GM12878 (cell line): Measurements from ENCODE around the gene PRKCZ. TPM values are rescaled to one million over a fixed set of nuclear protein-coding genes. Genes with fewer than 3 reads are reported as not detected.
A peak's percentile ranks its signal among the peaks of the same experiment; 100 is the strongest.

Experiments used
- ATAC-seq: fragments of 200-7000 bp; cut with Tn5 transposase; 3 replicates; pipeline ENCODE4 v1.9.1; 2020; ENCODE audit warnings: mild to moderate bottlenecking, moderate library complexity
- BruUV-seq: library from RNA; stranded (reverse); fragments of 400-500 nt; replicated peaks from 2 replicates; lab custom pipeline; 2021; lab: Mats Ljungman, UMichigan
- CTCF ChIA-PET: fragments of 300-600 bp; sonication (Branson Sonifier 250); formaldehyde crosslinking; extraction: SDS; loops from one replicate; lab custom pipeline; 2021; ENCODE audit warnings: inconsistent platforms; lab: Yijun Ruan, JAX
- POLR2A ChIA-PET: fragments of 350-600 bp; formaldehyde crosslinking; extraction: SDS; loops from one replicate; lab custom pipeline; 2021; ENCODE audit warnings: inconsistent platforms; lab: Charles Lee
- RAD21 ChIA-PET: fragments of 300-600 bp; sonication (Branson Sonifier 250); formaldehyde crosslinking; loops from one replicate; lab custom pipeline; 2023; ENCODE audit warnings: antibody characterized with exemption; ENCODE audit not compliant: unreplicated experiment; lab: Charles Lee
- SMC1A ChIA-PET: fragments of 300-600 bp; sonication (Branson Sonifier 250); formaldehyde crosslinking; loops from one replicate; lab custom pipeline; 2023; ENCODE audit not compliant: unreplicated experiment, uncharacterized antibody; lab: Charles Lee
- DNase-seq: peaks from one replicate; pipeline ENCODE4 v3.0.0-alpha.2; 2011; ENCODE audit warnings: low read depth, low spot score
- FAIRE-seq: peaks from 3 replicates; lab custom pipeline; 2011; peaks lifted over from hg19 to GRCh38; lab: Jason Lieb, UNC
- H2AFZ ChIP-seq: 2 replicates; pipeline ENCODE4 v1.6.0; 2011; ENCODE audit warnings: low read depth, low read length, control low read depth; ENCODE audit not compliant: control insufficient read depth
- H3K27ac ChIP-seq: 2 replicates; pipeline ENCODE4 v1.5.1; 2011; ENCODE audit warnings: control low read depth; ENCODE audit not compliant: control insufficient read depth, insufficient read depth
- H3K27me3 ChIP-seq, 2 experiments: replicated peaks in 1 of 2; 2 replicates each; pipeline versions ENCODE4 v1.6.0 to v1.6.1; 2011; ENCODE audit warnings: low read length in 1 of 2; ENCODE audit not compliant: control insufficient read depth in 2 of 2, insufficient read depth in 2 of 2
- H3K36me3 ChIP-seq, 2 experiments: 2 replicates each; pipeline ENCODE4 v1.5.1; 2011; ENCODE audit warnings: low read length in 1 of 2; ENCODE audit not compliant: control insufficient read depth in 2 of 2, insufficient read depth in 2 of 2
- H3K4me1 ChIP-seq: 2 replicates; pipeline ENCODE4 v1.6.1; 2011; ENCODE audit warnings: mild to moderate bottlenecking, low read length, moderate library complexity, mixed read lengths; ENCODE audit not compliant: control insufficient read depth, insufficient read depth
- H3K4me2 ChIP-seq: 2 replicates; pipeline ENCODE4 v1.6.0; 2011; ENCODE audit warnings: control low read depth; ENCODE audit not compliant: control insufficient read depth, insufficient read depth
- H3K4me3 ChIP-seq: fragments of 200-600 bp; sonication (generic); 2 replicates; pipeline ENCODE4 v1.5.1; 2016
- H3K79me2 ChIP-seq: 2 replicates; pipeline ENCODE4 v1.6.0; 2011; ENCODE audit warnings: low read length; ENCODE audit not compliant: control insufficient read depth, insufficient read depth
- H3K9ac ChIP-seq: 2 replicates; pipeline ENCODE4 v1.8.0; 2011; ENCODE audit warnings: low read length, control low read depth, mixed read lengths; ENCODE audit not compliant: control insufficient read depth, insufficient read depth
- H3K9me3 ChIP-seq: replicated peaks from 3 replicates; pipeline ENCODE4 v1.5.1; 2011; ENCODE audit warnings: mild to moderate bottlenecking, low read length; ENCODE audit not compliant: control insufficient read depth, insufficient read depth
- H4K20me1 ChIP-seq: 2 replicates; pipeline ENCODE4 v1.6.0; 2011; ENCODE audit not compliant: control insufficient read depth, insufficient read depth
- E4F1 ChIP-seq: fragments of 450-650 bp; IDR thresholded peaks from 2 replicates; pipeline ENCODE4 v1.6.1; 2018; ENCODE audit warnings: borderline replicate concordance, mild to moderate bottlenecking; ENCODE audit not compliant: partially characterized antibody
- ESRRA ChIP-seq: IDR thresholded peaks from 2 replicates; pipeline ENCODE4 v1.6.1; 2012; ENCODE audit warnings: mild to moderate bottlenecking, low read length, improper control_type of control experiment
- IRF3 ChIP-seq: fragments of 450-650 bp; IDR thresholded peaks from 2 replicates; pipeline ENCODE4 v1.6.1; 2014; ENCODE audit warnings: mild to moderate bottlenecking
- JUNB ChIP-seq: IDR thresholded peaks from 2 replicates; pipeline ENCODE4 v1.6.1; 2016; ENCODE audit warnings: antibody characterized with exemption, mild to moderate bottlenecking
- KLF5 ChIP-seq: fragments of 450-650 bp; IDR thresholded peaks from 2 replicates; pipeline ENCODE4 v1.6.1; 2014; ENCODE audit warnings: mild to moderate bottlenecking; ENCODE audit not compliant: partially characterized antibody
- MYB ChIP-seq: fragments of 150-350 bp; IDR thresholded peaks from 2 replicates; pipeline ENCODE4 v1.6.1; 2014; ENCODE audit warnings: mild to moderate bottlenecking, low read depth, low read length, borderline replicate concordance
- POLR2A ChIP-seq: IDR thresholded peaks from 2 replicates; pipeline ENCODE4 v1.6.1; 2011; ENCODE audit warnings: low read depth, mild to moderate bottlenecking, low read length
- RB1 ChIP-seq: fragments of 450-650 bp; formaldehyde crosslinking; IDR thresholded peaks from 2 replicates; pipeline ENCODE4 v1.6.1; 2017; ENCODE audit warnings: mild to moderate bottlenecking, borderline replicate concordance
- WGBS: methylation state at CpG from one replicate; pipeline ENCODE4 v1.1.6; 2016; ENCODE audit warnings: low lambda C conversion rate; ENCODE audit not compliant: insufficient replicate concordance, insufficient coverage; ENCODE audit errors: missing lambda C conversion rate; 5-methylcytosine and 5-hydroxymethylcytosine counted together
- in situ Hi-C: fragments of 300-500 bp; cut with MboI; formaldehyde crosslinking; loops from 9 replicates; pipeline ENCODE4 v1.14.3; 2018; ENCODE audit warnings: mixed read lengths
- intact Hi-C: fragments of 100-400 bp; cut with micrococcal nuclease; formaldehyde crosslinking; loops from one replicate; pipeline ENCODE4 v1.14.2; 2022; ENCODE audit not compliant: unreplicated experiment
- polyA plus RNA-seq, 11 experiments: library from polyadenylated mRNA; depleted of rRNA in 4 of 11; unstranded in 6 of 11; stranded (reverse) in 5 of 11; fragments of >200 nt; fragmentation: Nextera tagmentation in 4 of 11; fragmentation: Illumina TruSeq in 1 of 11; extraction: Ambion mirVana in 4 of 11; extraction: Trizol in 1 of 11; gene quantifications; 1 replicate in 1 of 11; 2 replicates in 10 of 11; pipeline versions ENCODE4 v1.2.1 to v1.2.3, GENCODE V29; 2011 to 2016; ENCODE audit warnings: inconsistent platforms in 2 of 11, missing spikeins in 2 of 11, low read depth in 1 of 11
- total RNA-seq, 4 experiments: library from RNA; depleted of rRNA in 3 of 4; stranded (reverse); fragments of >200 nt in 3 of 4; fragmentation: Illumina TruSeq in 1 of 4; extraction: Trizol in 1 of 4; gene quantifications; 2 replicates each; pipeline versions ENCODE4 v1.2.1 to v1.2.3, GENCODE V29; 2013 to 2021

The PRKCZ gene
- total and polyA plus RNA-seq, 10 of the 15 experiments (the other 5 are each of a cell fraction or from before 2014, with no cell fraction given): 0.05 to 1.9 (median 0.64) TPM; not detected in 1

- Histone ChIP-seq H3K27ac (no peak overlapping the region), H4K20me1 (no peaks in the 10 kb centered on the region), H3K79me2 (no peaks in the 10 kb centered on the region), H3K36me3 (no peaks in the 10 kb centered on the region; a peak in 1 of 4 replicates), H2AFZ (no peak overlapping the region), H3K4me1 (no peaks in the 10 kb centered on the region), H3K9me3 (no peaks in the 10 kb centered on the region), H3K4me2 (no peak overlapping the region), H3K4me3 (no peak overlapping the region), H3K9ac (no peak overlapping the region), H3K27me3 (no peaks in the 10 kb centered on the region)
- 89% methylated on average over 13 of the region's 13 CpGs for WGBS
- ATAC-seq (no peak), FAIRE-seq (no peak), DNase-seq (no peak)
- in situ Hi-C loops (no loop called here), intact Hi-C loops (no loop called here)
- ChIA-PET CTCF (no interaction called here), POLR2A (no interaction called here), RAD21 (no interaction called here), SMC1A (no interaction called here)
- TF ChIP-seq POLR2A (0 out of 2 replicates have a peak, but pooled peaks have one; percentile 24), IRF3 (no peak), RB1 (no peak)
- no TSS peak for BruUV-seq
Observed at GRCh38 chr1:2187619-2188018, 137.4 kb downstream of the PRKCZ start.

GRCh38 chr1:2188336-2188735 is 138.1 kb downstream of the PRKCZ start:
- Histone ChIP-seq H3K9me3 (no peaks in the 10 kb centered on the region), H3K4me3 (no peak overlapping the region), H3K36me3 (no peaks in the 10 kb centered on the region; a peak in 1 of 4 replicates), H3K27me3 (no peaks in the 10 kb centered on the region), H3K27ac (no peak overlapping the region), H3K79me2 (no peaks in the 10 kb centered on the region; the same call in 1 of the 2 replicates), H3K4me1 (no peaks in the 10 kb centered on the region), H4K20me1 (no peaks in the 10 kb centered on the region), H2AFZ (no peak overlapping the region), H3K4me2 (no peak overlapping the region), H3K9ac (no peak overlapping the region)
- ATAC-seq (no peak), DNase-seq (no peak), FAIRE-seq (no peak)
- intact Hi-C loops: no loop called here
- in situ Hi-C loops: no loop called here
- POLR2A ChIA-PET: no interaction called here
- CTCF ChIA-PET: interaction anchor here (1.7 kb wide), 1 partner anchor 193 kb away, joined by 7 read pairs; no protein-coding TSS in a partner anchor
- RAD21 ChIA-PET: no interaction called here
- TF ChIP-seq KLF5 (no peak), E4F1 (no peak), ESRRA (no peak), JUNB (no peak), MYB (no peak)
- WGBS: 98% methylated on average over 15 of the region's 16 CpGs
- SMC1A ChIA-PET: no interaction called here
- no TSS peak for BruUV-seq
